SK-N-SH (cell line): ENCODE data around the gene MYLK4.

ENCODE experiments used
- CTCF ChIP-seq: fragments of 200-600 bp; sonication (generic); IDR thresholded peaks from 2 replicates; pipeline ENCODE4 v1.6.1; 2017; ENCODE audit warnings: antibody characterized with exemption, mild to moderate bottlenecking, moderate library complexity
- EP300 ChIP-seq, 2 experiments: IDR thresholded peaks; 2 replicates each; pipeline versions ENCODE4 v1.4.0 to v1.6.1; 2012; ENCODE audit warnings: borderline replicate concordance in 1 of 2, low read depth in 1 of 2, low read length in 1 of 2
- EZH2phosphoT487 ChIP-seq: fragments of 200-600 bp; sonication (generic); IDR thresholded peaks from 2 replicates; pipeline ENCODE4 v1.6.1; 2017; ENCODE audit warnings: low read depth, mixed run types, mild to moderate bottlenecking, antibody characterized with exemption, moderate library complexity, borderline replicate concordance
- FOXJ3 ChIP-seq: sonication (generic); formaldehyde crosslinking; IDR thresholded peaks from 2 replicates; pipeline ENCODE4 v1.5.1; 2020; ENCODE audit warnings: mild to moderate bottlenecking, missing genetic modification reagents
- FOXM1 ChIP-seq: IDR thresholded peaks from 2 replicates; pipeline ENCODE4 v1.4.0; 2012; ENCODE audit warnings: low read depth, mild to moderate bottlenecking
- GATA2 ChIP-seq: sonication (generic); formaldehyde crosslinking; IDR thresholded peaks from 2 replicates; pipeline ENCODE4 v1.5.0; 2020; ENCODE audit warnings: mild to moderate bottlenecking, missing genetic modification reagents
- JUND ChIP-seq: IDR thresholded peaks from 2 replicates; pipeline ENCODE4 v1.4.0; 2012
- MAX ChIP-seq: IDR thresholded peaks from 2 replicates; pipeline ENCODE4 v1.4.0; 2012; ENCODE audit warnings: low read depth
- POLR2AphosphoS5 ChIP-seq: IDR thresholded peaks from 2 replicates; pipeline ENCODE4 v1.6.1; 2012; ENCODE audit warnings: low read depth, low read length
- RAD21 ChIP-seq: IDR thresholded peaks from 2 replicates; pipeline ENCODE4 v1.6.1; 2012; ENCODE audit warnings: mild to moderate bottlenecking, low read length
- REST ChIP-seq: IDR thresholded peaks from 2 replicates; pipeline ENCODE4 v1.6.1; 2012; ENCODE audit warnings: mild to moderate bottlenecking, low read depth, low read length, moderate library complexity
- TAF1 ChIP-seq: IDR thresholded peaks from 2 replicates; pipeline ENCODE4 v1.6.1; 2012; ENCODE audit warnings: low read depth, mild to moderate bottlenecking, low read length, moderate library complexity, borderline replicate concordance
- USF2 ChIP-seq: fragments of 150-350 bp; IDR thresholded peaks from 2 replicates; pipeline ENCODE4 v1.6.1; 2017; ENCODE audit warnings: antibody characterized with exemption, low read length, low read depth, borderline replicate concordance

- TF ChIP-seq REST (no peak), FOXJ3 (CRISPR knock-in tag) (no peak), JUND (no peak), MAX (no peak), EZH2phosphoT487 (no peak), CTCF (no peak), FOXM1 (no peak), POLR2AphosphoS5 (no peak), TAF1 (no peak), EP300 (IDR thresholded peaks at IDR 0.05; ENCODE audit: borderline replicate concordance in 1 of 2, low read depth in 1 of 2, low read length in 1 of 2) (no peak), USF2 (no peak), RAD21 (no peak), GATA2 (CRISPR knock-in tag) (no peak)
Observed at GRCh38 chr6:2659882-2660281, 90.8 kb downstream of the MYLK4 start.
